T-helper 2 cell (primary cell): ENCODE data around the gene OR7G1.
"Not testable (repeated sequence)": the region's sequence is repeated elsewhere in the genome, so short reads cannot be mapped to it uniquely, and the experiment has no call there.

Experiments
- DNase-seq, 5 experiments: peaks; one replicate each; pipeline versions ENCODE4 v3.0.0 to v3.0.0-alpha.2; 2012 to 2022

OR7G1 gene

GRCh38 chr19:9076901-9077300 is 38.7 kb downstream of the OR7G1 start:
- no peak for DNase-seq

- no peak for DNase-seq
Measured at GRCh38 chr19:9075064-9075949, 40.3 kb downstream of the OR7G1 start.

GRCh38 chr19:9073806-9074205 is 41.8 kb downstream of the OR7G1 start:
- no peak for DNase-seq

- DNase-seq = not testable (repeated sequence)
Measured at GRCh38 chr19:9071720-9072119, 43.8 kb downstream of the OR7G1 start.

- no peak for DNase-seq
Measured at GRCh38 chr19:9070066-9070465, 45.5 kb downstream of the OR7G1 start.

GRCh38 chr19:9065457-9066014 is 50.0 kb downstream of the OR7G1 start:
- DNase-seq = no peak
